IMR-90 (cell line): ENCODE results near the gene NEMP1. TPM values are rescaled to one million over a fixed set of nuclear protein-coding genes. Genes with fewer than 3 reads are reported as not detected.
A peak's percentile ranks its signal among the peaks of the same experiment; 100 is the strongest.
"Not testable (repeated sequence)": the region's sequence is repeated elsewhere in the genome, so short reads cannot be mapped to it uniquely, and the experiment has no call there.

Experiments
- ATAC-seq: fragments of 200-7000 bp; cut with Tn5 transposase; 2 replicates; pipeline ENCODE4 v1.9.1; 2020; ENCODE audit warnings: low read depth, mild to moderate bottlenecking, moderate library complexity
- BruUV-seq: library from RNA; stranded (reverse); fragments of 400-500 nt; replicated peaks from 2 replicates; lab custom pipeline; 2021; lab: Mats Ljungman, UMichigan
- CTCF ChIA-PET: fragments of 300-600 bp; formaldehyde crosslinking; extraction: SDS; loops from one replicate; lab custom pipeline; 2021; ENCODE audit warnings: antibody characterized with exemption; lab: Yijun Ruan, JAX
- POLR2A ChIA-PET: fragments of 300-600 bp; sonication (Branson Sonifier 250); formaldehyde crosslinking; loops from one replicate; lab custom pipeline; 2022; ENCODE audit warnings: antibody characterized with exemption; ENCODE audit not compliant: unreplicated experiment; lab: Charles Lee
- DNase-seq: peaks from one replicate; pipeline ENCODE4 v3.0.0; 2013
- H2AFZ ChIP-seq: replicated peaks from 2 replicates; pipeline ENCODE3; 2013; ENCODE audit warnings: low read length, mild to moderate bottlenecking; ENCODE audit not compliant: poor library complexity
- H2AK5ac ChIP-seq: 2 replicates; pipeline ENCODE4 v1.6.1; 2013; ENCODE audit warnings: low read depth, low read length, inconsistent platforms
- H2AK9ac ChIP-seq: replicated peaks from 2 replicates; pipeline ENCODE3; 2013; ENCODE audit warnings: mild to moderate bottlenecking, low read depth, low read length, moderate library complexity; ENCODE audit not compliant: poor library complexity
- H2BK120ac ChIP-seq: 2 replicates; pipeline ENCODE4 v1.6.1; 2013; ENCODE audit warnings: low read depth, low read length, inconsistent platforms
- H2BK15ac ChIP-seq: 3 replicates; pipeline ENCODE4 v1.6.1; 2013; ENCODE audit warnings: low read depth, low read length, inconsistent platforms
- H2BK20ac ChIP-seq: 2 replicates; pipeline ENCODE4 v1.6.1; 2013; ENCODE audit warnings: low read depth, mild to moderate bottlenecking, inconsistent platforms, low read length, moderate library complexity
- H2BK5ac ChIP-seq: 2 replicates; pipeline ENCODE4 v1.6.1; 2013; ENCODE audit warnings: mild to moderate bottlenecking, low read depth, low read length, inconsistent platforms; ENCODE audit not compliant: poor library complexity, severe bottlenecking
- H3K14ac ChIP-seq: replicated peaks from 2 replicates; pipeline ENCODE4 v1.6.1; 2013; ENCODE audit warnings: low read depth, low read length, inconsistent platforms
- H3K18ac ChIP-seq: 2 replicates; pipeline ENCODE4 v1.6.1; 2013; ENCODE audit warnings: low read depth, low read length, control low read depth
- H3K23ac ChIP-seq: 2 replicates; pipeline ENCODE4 v1.6.1; 2013; ENCODE audit warnings: low read depth, low read length, inconsistent platforms
- H3K27ac ChIP-seq: 2 replicates; pipeline ENCODE4 v1.5.1; 2013; ENCODE audit warnings: mild to moderate bottlenecking, control low read depth, low read length; ENCODE audit not compliant: insufficient read depth
- H3K27me3 ChIP-seq: 2 replicates; pipeline ENCODE4 v1.6.1; 2013; ENCODE audit warnings: low read length; ENCODE audit not compliant: control insufficient read depth, insufficient read depth
- H3K36me3 ChIP-seq: 2 replicates; pipeline ENCODE4 v1.6.1; 2013; ENCODE audit warnings: low read length, mixed read lengths; ENCODE audit not compliant: control insufficient read depth, insufficient read depth
- H3K4ac ChIP-seq: 2 replicates; pipeline ENCODE4 v1.6.1; 2013; ENCODE audit warnings: low read depth, low read length, inconsistent platforms
- H3K4me1 ChIP-seq: 2 replicates; pipeline ENCODE4 v1.6.1; 2013; ENCODE audit warnings: low read length, mixed read lengths; ENCODE audit not compliant: control insufficient read depth, insufficient read depth
- H3K4me2 ChIP-seq: 2 replicates; pipeline ENCODE4 v1.6.1; 2013; ENCODE audit warnings: low read depth, mild to moderate bottlenecking, control low read depth, low read length, moderate library complexity
- H3K4me3 ChIP-seq: 2 replicates; pipeline ENCODE4 v1.5.1; 2013; ENCODE audit warnings: low read depth, mild to moderate bottlenecking, control low read depth, low read length, moderate library complexity; ENCODE audit not compliant: insufficient read depth
- H3K56ac ChIP-seq: 2 replicates; pipeline ENCODE4 v1.6.1; 2013; ENCODE audit warnings: low read length, inconsistent platforms; ENCODE audit not compliant: insufficient read depth; ENCODE audit errors: extremely low read depth
- H3K79me1 ChIP-seq, 2 experiments: 2 replicates each; pipeline ENCODE4 v1.6.1; 2013; ENCODE audit warnings: low read length in 2 of 2, inconsistent platforms in 1 of 2, low read depth in 1 of 2
- H3K9ac ChIP-seq: 2 replicates; pipeline ENCODE4 v1.6.1; 2013; ENCODE audit warnings: low read depth, low read length, control low read depth
- H3K9me1 ChIP-seq: 2 replicates; pipeline ENCODE4 v1.6.1; 2013; ENCODE audit warnings: low read length, inconsistent platforms; ENCODE audit not compliant: insufficient read depth
- H3K9me3 ChIP-seq: 2 replicates; pipeline ENCODE4 v1.6.1; 2013; ENCODE audit warnings: low read length; ENCODE audit not compliant: control insufficient read depth, insufficient read depth
- H4K20me1 ChIP-seq: 2 replicates; pipeline ENCODE4 v1.6.1; 2013; ENCODE audit warnings: low read length, inconsistent platforms; ENCODE audit not compliant: insufficient read depth
- H4K5ac ChIP-seq: 2 replicates; pipeline ENCODE4 v1.6.1; 2013; ENCODE audit warnings: mild to moderate bottlenecking, low read depth, low read length, control low read depth
- H4K8ac ChIP-seq, 2 experiments: 2 replicates each; pipeline ENCODE4 v1.6.1; 2013; ENCODE audit warnings: low read depth in 2 of 2, low read length in 2 of 2, control low read depth in 1 of 2, inconsistent platforms in 1 of 2
- H4K91ac ChIP-seq: 2 replicates; pipeline ENCODE4 v1.6.1; 2013; ENCODE audit warnings: low read depth, low read length, inconsistent platforms; ENCODE audit not compliant: insufficient read depth
- FOS ChIP-seq: fragments of 150-350 bp; IDR thresholded peaks from 2 replicates; pipeline ENCODE4 v1.6.1; 2016; ENCODE audit warnings: low read depth, low read length
- WGBS, 2 experiments: methylation state at CpG; one replicate each; pipeline versions ENCODE4 v1.1.5 to v1.1.7; 2013; ENCODE audit warnings: missing lambda C conversion rate in 2 of 2; ENCODE audit not compliant: insufficient read length in 1 of 2; ENCODE audit errors: extremely low coverage in 2 of 2; 5-methylcytosine and 5-hydroxymethylcytosine counted together
- dilution Hi-C: fragments of 300-500 bp; cut with HindIII; formaldehyde crosslinking; loops from one replicate; pipeline ENCODE4 v1.14.3; 2018; ENCODE audit warnings: low sequenced_read_pairs; ENCODE audit not compliant: unreplicated experiment
- in situ Hi-C: fragments of 300-500 bp; cut with MboI; formaldehyde crosslinking; loops from 3 replicates; pipeline ENCODE4 v1.14.3; 2019; ENCODE audit warnings: low sequenced_read_pairs, inconsistent platforms, mixed read lengths
- intact Hi-C: fragments of 100-400 bp; cut with micrococcal nuclease; formaldehyde crosslinking; loops from 2 replicates; pipeline ENCODE4 v1.10.0; 2022
- polyA plus RNA-seq, 3 experiments: library from polyadenylated mRNA; depleted of rRNA; stranded (reverse); fragments of >200 nt; gene quantifications; 2 replicates each; pipeline ENCODE4 v1.2.3, GENCODE V29; 2012; ENCODE audit warnings: low replicate concordance in 1 of 3
- total RNA-seq: library from RNA; depleted of rRNA; stranded (reverse); fragments of >200 nt; gene quantifications from 2 replicates; pipeline ENCODE4 v1.2.3, GENCODE V29; 2012

NEMP1 gene
- total and polyA plus RNA-seq, 2 of the 4 experiments (the other 2 are of a cell fraction), result 8.9 to 10.9 TPM

DNA sequence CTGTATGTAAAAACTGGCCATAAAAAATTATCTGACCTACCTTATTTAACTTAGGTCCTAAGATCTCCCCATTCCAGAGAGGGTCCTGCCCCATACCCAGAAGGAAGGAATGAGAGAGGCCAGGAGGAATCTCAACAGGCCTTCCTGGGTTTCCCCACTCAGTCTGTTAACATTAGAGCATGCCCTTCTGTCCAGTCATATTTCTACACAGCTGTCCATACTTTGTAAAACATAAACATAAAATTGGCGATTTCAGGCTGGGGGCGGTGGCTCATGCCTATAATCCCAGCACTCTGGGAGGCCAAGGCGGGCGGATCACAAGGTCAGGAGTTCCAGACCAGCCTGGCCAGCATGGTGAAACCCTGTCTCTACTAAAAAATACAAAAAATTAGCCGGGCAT is 56.3 kb downstream of the NEMP1 start:
- ATAC-seq, result peak; percentile 93
- H2AK5ac ChIP-seq, H3K79me1 ChIP-seq, H3K4me1 ChIP-seq, intact Hi-C loops, H2AFZ ChIP-seq, H3K18ac ChIP-seq, H4K20me1 ChIP-seq, in situ Hi-C loops, H3K9me1 ChIP-seq, dilution Hi-C loops, H2AK9ac ChIP-seq, H4K5ac ChIP-seq, H3K14ac ChIP-seq, H3K36me3 ChIP-seq, H3K9ac ChIP-seq, H2BK15ac ChIP-seq, H3K4me2 ChIP-seq, H3K4me3 ChIP-seq, POLR2A ChIA-PET, BruUV-seq, H3K9me3 ChIP-seq, H3K4ac ChIP-seq, H3K23ac ChIP-seq, H2BK20ac ChIP-seq: not testable (repeated sequence)
- peak; percentile 88 for DNase-seq
- Histone ChIP-seq H4K91ac (0 out of 2 replicates have a peak overlapping the region, but pooled peaks have one; percentile 28), H2BK5ac (peak overlapping the region; percentile 7), H4K8ac (0 out of 4 replicates have a peak overlapping the region, but pooled peaks of 1 of the 2 experiments have one; percentile 6), H3K27me3 (peaks cover 24% of the 10 kb centered on the region), H2BK120ac (0 out of 2 replicates have a peak overlapping the region, but pooled peaks have one; percentile 50), H3K27ac (peak overlapping the region; percentile 54; the same call in 1 of the 2 replicates), H3K56ac (peak overlapping the region; percentile 28; the same call in 1 of the 2 replicates)
- CTCF ChIA-PET, result interaction anchor here (1.0 kb wide), 1 partner anchor 21 kb away, joined by 6 read pairs; no protein-coding TSS in a partner anchor
- TF ChIP-seq FOS, result peak; percentile 39; the same call in 1 of the 2 replicates
- 82% methylated on average over 2 of the region's 5 CpGs; no CpG with 5 or more reads in 1 of the 2 experiments for WGBS, 2 experiments
